Limb (tissue), 2 donors: ENCODE results near the gene HEMGN.

ENCODE experiments used
- DNase-seq, 2 donors: peaks; one replicate each; pipeline ENCODE4 v3.0.0-alpha.2; 2016; ENCODE audit errors: extremely low spot score in 2 of 2

The HEMGN gene

GRCh38 chr9:97900103-97900737 lies 37.8 kb downstream of the HEMGN start:
- no peak for DNase-seq

- no peak for DNase-seq
Observed at GRCh38 chr9:97895695-97896332, 42.2 kb downstream of the HEMGN start.

- no peak for DNase-seq
Observed at GRCh38 chr9:97895211-97895610, 42.8 kb downstream of the HEMGN start.

- no peak for DNase-seq
Observed at GRCh38 chr9:97892421-97892820, 45.6 kb downstream of the HEMGN start.

- no peak for DNase-seq
Observed at GRCh38 chr9:97891736-97892135, 46.2 kb downstream of the HEMGN start.

- no peak for DNase-seq
Observed at GRCh38 chr9:97889941-97890887, 47.8 kb downstream of the HEMGN start.

GRCh38 chr9:97880336-97880735 lies 57.6 kb downstream of the HEMGN start:
- no peak for DNase-seq
